K562 (cell line): Measurements from ENCODE around the gene SYNPO2. TPM values are rescaled to one million over a fixed set of nuclear protein-coding genes. Genes with fewer than 3 reads are reported as not detected.

Experiments
- ATAC-seq: fragments of 200-7000 bp; cut with Tn5 transposase; 3 replicates; pipeline ENCODE4 v1.9.1; 2020; ENCODE audit warnings: moderate library complexity
- BruUV-seq: library from RNA; stranded (reverse); fragments of 400-500 nt; replicated peaks from 2 replicates; lab custom pipeline; 2021; lab: Mats Ljungman, UMichigan
- CTCF ChIA-PET: fragments of 300-600 bp; formaldehyde crosslinking; extraction: SDS; loops from one replicate; lab custom pipeline; 2021; ENCODE audit warnings: low intra/inter-chr PET ratio; lab: Yijun Ruan, JAX
- POLR2A ChIA-PET: fragments of 300-600, 350-650 bp; sonication (Branson Sonifier 250); formaldehyde crosslinking; extraction: SDS; loops from one replicate; lab custom pipeline; 2021; ENCODE audit warnings: antibody characterized with exemption, inconsistent platforms; lab: Yijun Ruan, JAX
- DNase-seq, 4 experiments: peaks; one replicate each; pipeline versions ENCODE4 v3.0.0 to v3.0.0-alpha.2; 2011 to 2018; ENCODE audit warnings: low spot score in 3 of 4, mixed read lengths in 3 of 4; ENCODE audit errors: extremely low read depth in 1 of 4
- FAIRE-seq: peaks from 2 replicates; lab custom pipeline; 2011; peaks lifted over from hg19 to GRCh38; lab: Jason Lieb, UNC
- H2AFZ ChIP-seq: 2 replicates; pipeline ENCODE4 v1.6.0; 2011; ENCODE audit warnings: low read depth, low read length, control low read depth, inconsistent platforms
- H3K27ac ChIP-seq: fragments of 200-600 bp; 3 replicates; pipeline ENCODE4 v1.8.0; 2011; ENCODE audit warnings: low read depth, mild to moderate bottlenecking, control low read depth, inconsistent platforms, low read length, moderate library complexity, mixed read lengths; ENCODE audit errors: extremely low read depth
- H3K27me3 ChIP-seq, 2 experiments: fragments of 300-600 bp in 1 of 2; 2 replicates in 1 of 2; 3 replicates in 1 of 2; pipeline versions ENCODE4 v1.6.0 to v1.8.0; 2011; ENCODE audit warnings: inconsistent platforms in 2 of 2, low read length in 2 of 2, mild to moderate bottlenecking in 1 of 2, mixed read lengths in 1 of 2, moderate library complexity in 1 of 2; ENCODE audit not compliant: control insufficient read depth in 2 of 2, insufficient read depth in 2 of 2
- H3K36me3 ChIP-seq: fragments of 300-600 bp; 3 replicates; pipeline ENCODE4 v1.8.0; 2011; ENCODE audit warnings: mild to moderate bottlenecking, low read length, inconsistent platforms; ENCODE audit not compliant: control insufficient read depth, insufficient read depth
- H3K4me1 ChIP-seq, 2 experiments: fragments of 200-600 bp in 1 of 2; replicated peaks in 1 of 2; 2 replicates in 1 of 2; 3 replicates in 1 of 2; pipeline versions ENCODE4 v1.5.1 to v1.8.0; 2011; ENCODE audit warnings: inconsistent platforms in 2 of 2, low read length in 2 of 2, mild to moderate bottlenecking in 1 of 2, mixed read lengths in 1 of 2, moderate library complexity in 1 of 2; ENCODE audit not compliant: control insufficient read depth in 2 of 2, insufficient read depth in 2 of 2
- H3K4me2 ChIP-seq: 2 replicates; pipeline ENCODE4 v1.6.1; 2011; ENCODE audit warnings: low read length, control low read depth, inconsistent platforms, mixed read lengths; ENCODE audit not compliant: insufficient read depth
- H3K4me3 ChIP-seq: fragments of 200-600 bp; sonication (generic), shearing (Covaris generic); 2 replicates; pipeline ENCODE4 v1.5.1; 2016; ENCODE audit warnings: control low read depth, inconsistent platforms
- H3K79me2 ChIP-seq: fragments of 200-600 bp; 3 replicates; pipeline ENCODE4 v1.8.0; 2011; ENCODE audit warnings: low read length, inconsistent platforms; ENCODE audit not compliant: control insufficient read depth, insufficient read depth
- H3K9ac ChIP-seq, 2 experiments: 2 replicates each; pipeline versions ENCODE4 v1.6.0 to v1.6.1; 2011; ENCODE audit warnings: low read depth in 2 of 2, low read length in 2 of 2, control low read depth in 1 of 2, inconsistent platforms in 1 of 2, mild to moderate bottlenecking in 1 of 2, mixed read lengths in 1 of 2; ENCODE audit not compliant: insufficient read depth in 1 of 2
- H3K9me1 ChIP-seq: one replicate; pipeline ENCODE4 v1.6.0; 2011; ENCODE audit warnings: inconsistent platforms, mild to moderate bottlenecking, low read length, moderate library complexity; ENCODE audit not compliant: control insufficient read depth, insufficient read depth
- H3K9me3 ChIP-seq: replicated peaks from 2 replicates; pipeline ENCODE4 v1.5.1; 2011; ENCODE audit warnings: low read depth, low read length, inconsistent platforms; ENCODE audit not compliant: control insufficient read depth, insufficient read depth
- H4K20me1 ChIP-seq: replicated peaks from 2 replicates; pipeline ENCODE4 v1.6.1; 2011; ENCODE audit warnings: low read length, inconsistent platforms, mixed read lengths; ENCODE audit not compliant: control insufficient read depth, insufficient read depth
- CBX5 ChIP-seq: IDR thresholded peaks from 2 replicates; pipeline ENCODE4 v1.6.1; 2014; ENCODE audit warnings: low read depth, borderline replicate concordance
- CTBP1 ChIP-seq: fragments of 450-650 bp; IDR thresholded peaks from 2 replicates; pipeline ENCODE4 v1.6.1; 2016; ENCODE audit warnings: borderline replicate concordance
- ELF1 ChIP-seq: fragments of 200-800 bp; sonication (Bioruptor generic); IDR thresholded peaks from 2 replicates; pipeline ENCODE4 v1.6.1; 2016; ENCODE audit warnings: missing genetic modification characterization, missing compliant biosample characterization
- FOXA3 ChIP-seq, 2 experiments: fragments of 450-650 bp in 1 of 2; sonication (generic) in 1 of 2; formaldehyde crosslinking; IDR thresholded peaks in 1 of 2; conservative IDR thresholded peaks in 1 of 2; 2 replicates each; pipeline versions ENCODE4 v1.4.0 to v1.8.0; 2020 to 2022; ENCODE audit warnings: mild to moderate bottlenecking in 2 of 2, missing genetic modification reagents in 1 of 2
- HMBOX1 ChIP-seq: sonication (generic); IDR thresholded peaks from 2 replicates; pipeline ENCODE4 v1.6.1; 2016
- NELFE ChIP-seq: IDR thresholded peaks from 2 replicates; pipeline ENCODE4 v1.6.1; 2011; ENCODE audit warnings: mild to moderate bottlenecking; ENCODE audit not compliant: insufficient read depth, insufficient read length
- WGBS: fragments of 100-300 bp; shearing (Covaris generic); methylation state at CpG from one replicate; pipeline ENCODE4 v1.1.6; 2016; ENCODE audit warnings: low coverage, mixed read lengths; ENCODE audit not compliant: insufficient coverage; ENCODE audit errors: missing lambda C conversion rate; 5-methylcytosine and 5-hydroxymethylcytosine counted together
- in situ Hi-C: fragments of 300-500 bp; cut with MboI; formaldehyde crosslinking; loops from 4 replicates; pipeline ENCODE4 v1.15.0; 2018; ENCODE audit warnings: inconsistent platforms, mixed read lengths
- intact Hi-C: fragments of 100-400 bp; cut with micrococcal nuclease; formaldehyde crosslinking; loops from 2 replicates; pipeline ENCODE4 v1.14.2; 2022
- polyA plus RNA-seq, 8 experiments: library from polyadenylated mRNA; depleted of rRNA in 4 of 8; stranded (reverse) in 5 of 8; unstranded in 3 of 8; fragments of >200 nt; fragmentation: Nextera tagmentation in 2 of 8; fragmentation: Illumina TruSeq in 1 of 8; extraction: Ambion mirVana in 2 of 8; extraction: Trizol in 1 of 8; gene quantifications; 2 replicates each; pipeline versions ENCODE4 v1.2.1 to v1.2.3, GENCODE V29; 2011 to 2014; ENCODE audit warnings: inconsistent platforms in 1 of 8, missing spikeins in 1 of 8
- total RNA-seq, 7 experiments: library from RNA; depleted of rRNA in 6 of 7; stranded (reverse); fragments of >200 nt in 6 of 7; fragmentation: Illumina TruSeq in 2 of 7; extraction: Trizol in 2 of 7; gene quantifications; 2 replicates each; pipeline versions ENCODE4 v1.2.1 to v1.2.3, GENCODE V29; 2011 to 2021; ENCODE audit warnings: low replicate concordance in 1 of 7

Gene SYNPO2
- total and polyA plus RNA-seq, 9 of the 15 experiments (the other 6 are each of a cell fraction or from before 2014, with no cell fraction given): 0.03 to 0.18 TPM; not detected in 7

- TF ChIP-seq ELF1 (tag) (0 out of 2 replicates have a peak, but pooled peaks have one; percentile 56), CTBP1 (peak; percentile 15; the same call in 1 of the 2 replicates), CBX5 (no peak), NELFE (no peak)
- Histone ChIP-seq H3K27ac (no peak overlapping the region), H4K20me1 (no peaks in the 10 kb centered on the region), H3K4me2 (no peak overlapping the region; the same call in 1 of the 2 replicates), H3K9me3 (no peaks in the 10 kb centered on the region), H3K4me1 (no peaks in the 10 kb centered on the region; a peak in 1 of 5 replicates), H3K79me2 (no peaks in the 10 kb centered on the region), H3K9me1 (no peaks in the 10 kb centered on the region), H3K27me3 (peaks cover 0 to 4% of the 10 kb centered on the region in 2 experiments; a peak in 2 of 5 replicates), H3K9ac (no peak overlapping the region), H2AFZ (peak overlapping the region; percentile 55), H3K4me3 (no peak overlapping the region), H3K36me3 (no peaks in the 10 kb centered on the region)
- FAIRE-seq: no peak
- in situ Hi-C loops: no loop called here
- no TSS peak for BruUV-seq
- no peak for DNase-seq
- under 1% methylated on average over 8 of the region's 8 CpGs for WGBS
- CTCF ChIA-PET: no interaction called here
- intact Hi-C loops: no loop called here
- no peak for ATAC-seq
- POLR2A ChIA-PET: no interaction called here
Measured at GRCh38 chr4:118850488-118851173, 38.0 kb upstream of the SYNPO2 start.

- CTCF ChIA-PET: no interaction called here
Measured at GRCh38 chr4:118857760-118858159, 30.9 kb upstream of the SYNPO2 start.

More at GRCh38 chr4:118857760-118858159, 30.9 kb upstream of the SYNPO2 start:
- Histone ChIP-seq H3K4me3 (no peak overlapping the region), H3K9ac (no peak overlapping the region), H3K27ac (no peak overlapping the region), H3K79me2 (no peaks in the 10 kb centered on the region), H4K20me1 (no peaks in the 10 kb centered on the region), H2AFZ (no peak overlapping the region)
- 0 out of 3 replicates have a peak, but pooled peaks have one; percentile 37 for ATAC-seq
- no peak for DNase-seq
- intact Hi-C loops: no loop called here
- in situ Hi-C loops: no loop called here
- no peak for FAIRE-seq
- BruUV-seq: no TSS peak
- POLR2A ChIA-PET: interaction anchor here (0.7 kb wide), 1 partner anchor 21 kb away, joined by 3 read pairs; no protein-coding TSS in a partner anchor
- TF ChIP-seq HMBOX1 (no peak), FOXA3 (CRISPR knock-in tag; conservative IDR thresholded peaks at IDR 0.05 in 1 of 2, IDR thresholded peaks at IDR 0.05 in 1 of 2) (peak in 1 of 2 experiments; percentile 46; a peak in 1 of 4 replicates)
- TF ChIP-seq, all 486 proteins: peak for 1
- no peaks in the 10 kb centered on the region for H3K36me3 ChIP-seq
- H3K27me3 ChIP-seq: peaks cover 0 to 8% of the 10 kb centered on the region in 2 experiments; a peak in 2 of 5 replicates
- WGBS: 0% methylated on average over 2 of the region's 2 CpGs
- no peaks in the 10 kb centered on the region for H3K9me1 ChIP-seq
- no peaks in the 10 kb centered on the region; a peak in 1 of 5 replicates for H3K4me1 ChIP-seq
- no peaks in the 10 kb centered on the region for H3K9me3 ChIP-seq
- H3K4me2 ChIP-seq: no peak overlapping the region
